NCI-H524 treated with DMSO at 0.1 percent for 48 hours (cell line): ENCODE data around the gene TUBB6.

Experiments
- DNase-seq: peaks from one replicate; lab custom pipeline; 2025; lab: John Stamatoyannopoulos, UW

The TUBB6 gene

DNA sequence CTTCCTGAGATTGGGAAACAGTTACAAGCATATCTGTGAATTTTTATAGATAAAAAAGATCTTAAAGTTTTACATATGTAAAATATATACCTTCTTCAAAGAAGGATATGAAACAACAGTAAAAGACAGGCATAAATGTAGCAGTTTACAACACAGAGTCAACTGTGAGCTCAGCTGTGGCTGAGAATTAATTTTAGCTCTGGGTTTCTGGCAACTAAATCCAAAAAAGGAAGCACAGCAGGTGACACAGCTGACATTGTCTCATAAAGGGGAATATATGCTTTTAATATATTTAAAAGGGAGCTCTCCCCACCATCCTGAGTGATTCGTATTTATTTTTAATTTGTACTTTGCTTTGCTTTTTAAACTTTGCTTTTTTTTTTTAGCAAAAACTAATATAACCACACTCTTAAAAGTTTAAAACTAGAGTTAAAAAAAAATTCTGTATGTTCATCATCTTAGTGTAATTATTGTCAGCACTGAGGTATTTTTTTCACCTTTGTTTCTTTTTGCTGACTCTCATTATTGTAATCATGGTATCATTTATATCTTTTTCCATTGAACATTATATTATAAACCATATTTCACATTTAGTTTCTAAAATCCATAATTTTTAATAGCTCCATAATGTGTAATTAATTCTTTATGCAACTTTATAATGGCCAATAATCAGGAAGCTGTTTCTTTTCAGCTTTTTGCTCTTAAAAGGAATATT lies 6.7 kb downstream of the TUBB6 start:
- no peak for DNase-seq

DNA sequence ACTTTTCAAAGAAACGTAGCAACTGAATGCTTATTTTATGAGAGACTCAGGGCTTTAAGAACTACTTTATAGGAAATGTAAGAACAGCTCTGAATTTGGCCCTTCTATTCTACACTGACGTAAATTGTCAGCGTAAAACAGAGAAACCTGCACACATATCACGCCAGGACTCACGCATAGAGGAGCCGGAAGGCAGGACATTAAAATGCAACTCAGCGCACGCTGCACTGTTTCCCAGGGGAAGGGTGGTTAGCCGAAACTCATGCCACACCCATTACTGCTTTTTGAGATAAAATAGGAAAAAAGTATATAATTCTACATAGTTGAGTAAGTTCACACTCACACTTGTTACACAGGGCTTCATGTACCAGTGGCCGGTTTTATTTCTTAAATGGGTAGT lies 7.4 kb downstream of the TUBB6 start:
- no peak for DNase-seq

GRCh38 chr18:12315911-12316310 lies 7.9 kb downstream of the TUBB6 start:
- DNase-seq, result no peak

DNA sequence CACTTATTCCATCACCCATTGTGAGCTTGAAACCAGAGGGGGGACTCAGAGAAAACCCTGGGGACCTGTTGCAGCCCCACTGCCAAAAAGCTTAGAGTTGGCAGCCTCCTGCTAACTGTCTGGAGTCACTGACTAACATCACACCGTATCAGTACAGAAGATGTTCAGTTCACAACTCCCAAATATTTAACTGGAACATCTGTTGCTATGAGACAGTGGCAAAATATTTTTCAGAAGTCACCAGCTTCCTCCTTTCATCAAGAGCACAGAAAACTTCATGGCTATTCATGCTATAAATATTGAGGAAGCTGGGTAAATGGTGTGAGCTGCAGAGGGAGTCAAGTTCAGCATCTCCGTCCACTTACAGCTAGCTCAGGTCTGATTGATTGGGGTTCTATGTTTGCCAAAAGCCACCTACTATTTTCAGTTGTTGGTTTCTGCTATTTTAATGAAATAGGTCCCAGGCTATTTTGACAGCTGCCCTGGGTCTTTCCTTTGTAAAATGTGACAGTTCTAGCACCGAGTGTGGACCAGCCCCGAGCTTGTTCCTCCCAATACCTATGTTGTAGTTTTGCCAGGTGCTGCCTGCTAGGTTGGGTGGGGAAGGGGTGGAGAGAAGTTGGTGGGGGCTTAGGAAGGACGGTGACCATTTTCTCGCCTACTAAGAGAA lies 9.8 kb downstream of the TUBB6 start:
- DNase-seq, result no peak

GRCh38 chr18:12318334-12318697 lies 10.3 kb downstream of the TUBB6 start:
- no peak for DNase-seq

- no peak for DNase-seq
Observed at GRCh38 chr18:12318857-12319256, 10.8 kb downstream of the TUBB6 start.

DNA sequence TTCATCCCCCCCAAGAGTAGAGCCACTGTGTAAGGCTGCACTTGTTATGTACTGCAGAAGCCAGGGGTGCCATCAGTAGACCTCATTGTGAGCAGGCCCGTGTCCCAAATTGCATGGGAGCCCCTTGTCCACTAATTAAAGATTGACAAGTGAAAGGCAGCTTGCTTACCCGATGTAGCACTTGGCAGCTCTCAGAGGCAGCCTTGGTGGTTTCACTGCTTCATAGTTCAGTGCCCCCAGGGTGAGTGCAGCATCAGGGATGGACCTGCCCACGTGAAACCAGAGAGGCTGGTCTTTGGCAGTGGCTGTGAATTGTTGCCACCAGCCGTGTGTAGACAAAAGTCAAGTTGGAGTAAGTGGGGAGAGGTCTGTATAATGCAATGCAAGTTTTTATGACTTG lies 13.3 kb downstream of the TUBB6 start:
- DNase-seq, result no peak

GRCh38 chr18:12324991-12325725 lies 17.1 kb downstream of the TUBB6 start:
- no peak for DNase-seq

DNA sequence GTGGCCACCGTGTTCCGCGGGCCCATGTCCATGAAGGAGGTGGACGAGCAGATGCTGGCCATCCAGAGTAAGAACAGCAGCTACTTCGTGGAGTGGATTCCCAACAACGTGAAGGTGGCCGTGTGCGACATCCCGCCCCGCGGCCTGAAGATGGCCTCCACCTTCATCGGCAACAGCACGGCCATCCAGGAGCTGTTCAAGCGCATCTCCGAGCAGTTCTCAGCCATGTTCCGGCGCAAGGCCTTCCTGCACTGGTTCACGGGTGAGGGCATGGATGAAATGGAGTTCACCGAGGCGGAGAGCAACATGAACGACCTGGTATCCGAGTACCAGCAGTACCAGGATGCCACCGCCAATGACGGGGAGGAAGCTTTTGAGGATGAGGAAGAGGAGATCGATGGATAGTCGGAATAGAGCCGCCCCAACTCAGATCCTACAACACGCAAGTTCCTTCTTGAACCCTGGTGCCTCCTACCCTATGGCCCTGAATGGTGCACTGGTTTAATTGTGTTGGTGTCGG lies 17.7 kb downstream of the TUBB6 start:
- no peak for DNase-seq

GRCh38 chr18:12326711-12327460 lies 18.8 kb downstream of the TUBB6 start:
- DNase-seq, result no peak

- DNase-seq, result peak; percentile 27
Observed at GRCh38 chr18:12327510-12328178, 19.6 kb downstream of the TUBB6 start.

GRCh38 chr18:12328179-12328823 lies 20.3 kb downstream of the TUBB6 start:
- DNase-seq, result no peak

DNA sequence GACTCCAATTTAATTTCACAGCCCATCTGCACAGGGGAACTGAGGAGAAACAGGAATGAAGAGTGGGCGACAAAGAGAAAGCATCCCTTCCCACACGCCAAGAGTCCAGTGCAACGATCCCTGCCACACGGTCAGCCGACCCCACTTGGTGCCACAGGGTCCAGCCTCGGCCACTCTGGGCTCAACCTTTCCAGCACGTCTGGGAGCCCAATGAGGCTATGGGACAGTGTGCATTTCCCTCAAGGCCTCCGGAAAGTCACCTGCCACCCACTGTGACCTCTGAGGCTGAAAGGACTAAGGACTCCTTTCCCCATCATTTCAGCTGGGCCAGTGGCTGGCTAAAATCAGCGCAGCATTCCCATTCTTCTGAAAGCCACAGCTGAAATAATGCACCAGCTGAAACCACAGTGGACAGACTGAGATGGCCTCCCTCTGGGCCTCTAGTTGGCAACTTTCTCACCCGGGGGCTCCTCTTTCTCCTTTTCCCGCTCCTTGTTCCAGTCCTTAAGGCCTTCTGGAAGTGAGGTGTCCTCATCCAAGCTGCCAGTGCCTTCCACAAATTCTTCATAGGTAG lies 21.2 kb downstream of the TUBB6 start:
- DNase-seq, result no peak

DNA sequence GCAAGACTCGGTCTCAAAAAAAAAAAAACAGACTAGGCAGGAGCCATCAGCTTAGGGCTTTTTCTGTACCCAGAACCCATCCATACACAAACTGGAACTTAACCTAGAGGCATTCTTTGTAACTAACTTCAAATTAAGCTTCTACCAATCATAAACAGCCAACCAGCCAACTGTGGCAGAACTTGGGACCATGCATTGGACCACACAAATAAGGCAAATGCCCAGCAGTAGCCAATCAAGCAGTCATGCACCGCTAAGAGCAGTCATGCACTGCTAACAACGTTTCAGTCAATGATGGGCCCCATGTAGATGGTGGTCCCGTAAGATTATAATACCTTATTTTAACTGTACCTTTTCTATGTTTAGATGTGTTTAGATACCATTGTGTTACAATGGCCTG lies 22.7 kb downstream of the TUBB6 start:
- no peak for DNase-seq

DNA sequence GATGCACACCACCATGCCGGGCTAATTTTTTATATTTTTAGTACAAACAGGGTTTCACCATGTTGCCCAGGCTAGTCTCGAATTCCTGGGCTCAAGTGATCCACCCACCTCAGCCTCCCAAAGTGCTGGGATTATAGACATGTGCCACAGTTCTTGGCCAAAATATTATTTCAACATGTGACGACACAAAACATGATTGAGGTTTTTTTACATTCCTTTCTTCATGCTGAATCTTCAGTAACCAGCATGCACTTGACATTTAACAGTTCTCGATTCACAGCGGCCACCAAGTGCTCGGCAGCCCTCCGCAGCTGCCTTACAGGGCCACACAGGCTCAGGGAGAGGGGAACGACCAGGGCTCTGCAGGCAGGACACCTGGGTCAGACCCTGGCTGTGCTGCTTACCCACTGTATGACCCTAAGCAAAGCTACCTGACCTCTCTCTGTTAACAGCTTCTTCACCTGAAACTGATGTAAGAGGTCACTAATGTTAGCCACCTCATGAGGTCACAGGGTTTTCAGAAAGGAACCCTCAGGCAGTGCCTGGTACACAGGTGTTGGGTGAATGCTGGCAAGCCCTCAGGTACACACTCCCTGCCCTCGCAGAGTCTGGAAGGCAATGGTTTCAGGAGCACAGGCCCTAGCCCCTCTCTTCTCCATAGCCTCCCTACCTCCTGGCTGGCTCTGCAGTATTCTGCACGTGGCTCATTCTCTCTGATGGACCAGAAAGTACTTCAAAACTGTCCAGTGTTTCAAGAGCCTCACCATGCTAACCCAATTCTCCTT lies 25.7 kb downstream of the TUBB6 start:
- no peak for DNase-seq

DNA sequence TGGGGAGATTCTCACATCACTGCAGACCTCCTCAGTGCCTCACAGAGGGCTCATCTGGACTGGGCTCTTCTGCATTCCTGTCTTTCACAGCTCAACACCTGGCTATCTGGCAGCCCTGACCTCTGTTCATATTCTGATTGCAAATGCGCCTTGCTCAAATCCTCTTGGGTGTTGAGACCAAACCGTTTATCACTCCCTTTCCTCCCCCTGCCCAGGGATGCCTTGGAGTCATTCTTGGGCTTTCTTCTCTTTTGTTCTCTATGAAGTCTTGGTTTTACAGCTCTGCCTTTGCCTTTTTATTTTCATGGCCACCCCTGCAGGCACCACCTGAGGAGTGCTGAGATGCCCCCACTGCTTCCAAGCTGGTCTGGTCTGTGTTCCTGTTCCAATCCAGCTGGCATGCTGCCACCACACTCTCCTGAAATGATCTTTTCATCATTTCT lies 26.3 kb downstream of the TUBB6 start:
- no peak for DNase-seq

DNA sequence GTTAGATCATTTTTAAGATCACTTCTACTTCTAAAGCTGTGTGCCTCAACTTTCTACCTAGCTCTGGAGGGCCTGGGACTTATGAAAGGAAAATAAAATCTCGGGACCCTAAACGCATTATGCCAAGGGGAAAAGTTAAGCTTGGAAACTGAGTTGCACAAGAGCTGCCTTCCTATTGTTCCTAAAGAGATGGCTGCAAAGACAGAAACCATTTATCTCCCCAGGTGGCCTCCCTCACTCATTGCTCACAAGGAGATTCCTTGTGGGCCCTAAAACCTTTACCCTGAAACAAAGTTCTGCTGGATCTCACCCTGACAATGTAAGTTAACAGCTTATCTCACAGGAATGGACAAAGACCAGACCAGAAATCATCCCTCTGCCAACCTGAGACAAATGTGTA lies 26.8 kb downstream of the TUBB6 start:
- DNase-seq, result no peak

DNA sequence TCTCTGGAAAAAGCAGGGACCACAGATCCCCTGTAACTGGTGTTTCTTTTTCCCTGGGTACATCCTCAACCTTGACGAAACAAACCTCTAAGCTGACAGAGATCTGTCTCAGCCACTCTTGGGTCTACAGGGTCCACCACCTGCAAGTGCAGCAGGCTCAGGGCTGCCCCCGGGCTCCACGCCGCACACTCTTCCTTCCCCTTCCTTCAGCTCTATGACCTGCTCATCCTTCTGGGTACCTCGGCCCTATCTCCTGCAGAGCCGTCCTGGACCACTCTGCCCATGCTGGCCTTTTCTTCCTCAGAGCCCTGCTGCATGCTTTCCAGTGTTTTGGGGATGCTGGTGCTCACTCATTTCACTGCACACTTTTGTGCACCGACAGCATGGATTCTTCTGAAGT lies 27.5 kb downstream of the TUBB6 start:
- no peak for DNase-seq

- no peak for DNase-seq
Observed at GRCh38 chr18:12336171-12336613, 28.2 kb downstream of the TUBB6 start.

- no peak for DNase-seq
Observed at GRCh38 chr18:12336887-12337286, 28.8 kb downstream of the TUBB6 start.
